Osteoblast (primary cell): ENCODE data around the gene ELF1. TPM values are rescaled to one million over a fixed set of nuclear protein-coding genes. Genes with fewer than 3 reads are reported as not detected.

Experiments
- DNase-seq: peaks from one replicate; pipeline ENCODE4 v3.0.0; 2011; ENCODE audit warnings: low spot score, mixed read lengths; ENCODE audit not compliant: insufficient read length; ENCODE audit errors: missing footprints
- H2AFZ ChIP-seq: 2 replicates; pipeline ENCODE4 v1.6.0; 2011; ENCODE audit warnings: mild to moderate bottlenecking, low read length
- H3K27ac ChIP-seq: 2 replicates; pipeline ENCODE4 v1.5.1; 2011; ENCODE audit warnings: mild to moderate bottlenecking, low read depth, low read length, moderate library complexity
- H3K27me3 ChIP-seq: 2 replicates; pipeline ENCODE4 v1.6.0; 2012; ENCODE audit warnings: mild to moderate bottlenecking, control low read depth, inconsistent platforms, low read length, moderate library complexity; ENCODE audit not compliant: insufficient read depth
- H3K36me3 ChIP-seq: 2 replicates; pipeline ENCODE4 v1.5.1; 2011; ENCODE audit warnings: mild to moderate bottlenecking, low read length, control low read depth, moderate library complexity; ENCODE audit not compliant: insufficient read depth
- H3K4me1 ChIP-seq: 2 replicates; pipeline ENCODE4 v1.5.1; 2011; ENCODE audit warnings: mild to moderate bottlenecking, low read length, control low read depth, moderate library complexity; ENCODE audit not compliant: insufficient read depth
- H3K4me2 ChIP-seq: 2 replicates; pipeline ENCODE4 v1.6.0; 2011; ENCODE audit warnings: mild to moderate bottlenecking, low read length; ENCODE audit not compliant: insufficient read depth
- H3K4me3 ChIP-seq: fragments of 200-600 bp; sonication (generic); 3 replicates; pipeline ENCODE4 v1.5.1; 2012; ENCODE audit warnings: mild to moderate bottlenecking, low read length, inconsistent platforms; ENCODE audit not compliant: insufficient read depth
- H3K79me2 ChIP-seq: 2 replicates; pipeline ENCODE4 v1.6.0; 2012; ENCODE audit warnings: mild to moderate bottlenecking, low read length, control low read depth, inconsistent platforms; ENCODE audit not compliant: insufficient read depth
- H3K9me3 ChIP-seq: 2 replicates; pipeline ENCODE4 v1.5.1; 2011; ENCODE audit warnings: low read depth, low read length, control low read depth
- H4K20me1 ChIP-seq: 2 replicates; pipeline ENCODE4 v1.6.0; 2012; ENCODE audit warnings: mild to moderate bottlenecking, low read length, control low read depth; ENCODE audit not compliant: insufficient read depth
- total RNA-seq: library from RNA; depleted of rRNA; stranded (reverse); fragments of >200 nt; gene quantifications from 2 replicates; pipeline ENCODE4 v1.2.3, GENCODE V29; 2012
- TF ChIP-seq, protein P1 (sequence below): IDR thresholded peaks from 2 replicates; pipeline ENCODE4 v1.5.1; 2011; ENCODE audit warnings: mild to moderate bottlenecking, low read depth, low read length, moderate library complexity; ENCODE audit errors: extremely low read depth

ELF1 gene
- total RNA-seq, 1 donor: 63.0 TPM

DNA sequence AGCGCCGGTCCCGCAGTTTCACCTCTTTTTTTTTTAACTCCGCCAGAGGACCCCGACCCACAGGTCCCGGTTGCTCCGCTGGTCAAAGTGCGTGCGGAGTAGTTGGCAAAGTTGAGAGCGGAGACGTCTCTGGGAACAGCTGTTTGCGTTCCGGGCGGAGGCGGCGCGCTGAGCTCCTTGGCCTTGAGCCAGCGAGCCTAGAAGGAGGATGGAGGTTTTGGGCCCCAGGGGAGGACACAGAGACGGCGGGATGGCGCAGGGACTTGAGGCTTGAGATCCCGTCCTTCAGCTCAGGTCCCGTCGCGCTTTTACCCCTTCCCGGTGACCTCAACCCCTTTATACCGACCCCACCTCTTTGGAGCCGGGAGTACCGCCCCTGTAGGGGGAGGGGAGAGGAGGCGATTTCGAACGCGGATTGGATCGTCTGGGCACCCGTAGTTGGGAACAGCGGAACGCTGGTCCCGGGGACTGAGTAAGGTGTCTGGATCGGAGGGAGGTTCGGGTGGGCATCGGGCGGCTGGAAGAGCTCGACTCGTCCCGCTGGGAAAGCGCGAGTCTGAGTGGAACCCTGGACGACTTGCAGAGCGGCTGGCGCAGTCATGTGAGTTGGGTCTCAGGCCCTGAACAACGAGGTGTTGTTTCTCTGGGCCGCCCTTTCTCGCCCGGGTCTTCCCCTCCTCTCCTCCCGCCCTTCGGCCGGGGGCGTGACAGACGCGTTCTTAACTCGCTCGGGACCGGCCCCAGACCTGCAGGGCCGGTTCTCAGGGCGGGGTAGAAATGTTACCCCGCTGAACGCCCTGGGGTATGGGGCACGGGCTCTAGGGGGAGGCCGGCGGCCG, 42.2 kb upstream of the ELF1 start, which contains the start of gene WBP4:
Gene WBP4 (plus strand): TSS at position 435 of the 839 bp plus-strand sequence. CDS start 165 bp downstream, at position 600.
- H3K4me1 ChIP-seq: peaks cover 46% of the 10 kb centered on the region
- peaks cover 9% of the 10 kb centered on the region for H4K20me1 ChIP-seq
- TF ChIP-seq, protein P1, sequence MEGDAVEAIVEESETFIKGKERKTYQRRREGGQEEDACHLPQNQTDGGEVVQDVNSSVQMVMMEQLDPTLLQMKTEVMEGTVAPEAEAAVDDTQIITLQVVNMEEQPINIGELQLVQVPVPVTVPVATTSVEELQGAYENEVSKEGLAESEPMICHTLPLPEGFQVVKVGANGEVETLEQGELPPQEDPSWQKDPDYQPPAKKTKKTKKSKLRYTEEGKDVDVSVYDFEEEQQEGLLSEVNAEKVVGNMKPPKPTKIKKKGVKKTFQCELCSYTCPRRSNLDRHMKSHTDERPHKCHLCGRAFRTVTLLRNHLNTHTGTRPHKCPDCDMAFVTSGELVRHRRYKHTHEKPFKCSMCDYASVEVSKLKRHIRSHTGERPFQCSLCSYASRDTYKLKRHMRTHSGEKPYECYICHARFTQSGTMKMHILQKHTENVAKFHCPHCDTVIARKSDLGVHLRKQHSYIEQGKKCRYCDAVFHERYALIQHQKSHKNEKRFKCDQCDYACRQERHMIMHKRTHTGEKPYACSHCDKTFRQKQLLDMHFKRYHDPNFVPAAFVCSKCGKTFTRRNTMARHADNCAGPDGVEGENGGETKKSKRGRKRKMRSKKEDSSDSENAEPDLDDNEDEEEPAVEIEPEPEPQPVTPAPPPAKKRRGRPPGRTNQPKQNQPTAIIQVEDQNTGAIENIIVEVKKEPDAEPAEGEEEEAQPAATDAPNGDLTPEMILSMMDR: peak; percentile 13
- peak within 1 kb of the TSS; percentile 88 for H3K4me2 ChIP-seq
- H3K4me3 ChIP-seq: peak within 1 kb of the TSS; percentile 89
- H3K27me3 ChIP-seq: no peaks in the 10 kb centered on the region
- peaks cover 70% of the 10 kb centered on the region for H3K79me2 ChIP-seq
- H3K36me3 ChIP-seq: peaks cover 15% of the 10 kb centered on the region
- H2AFZ ChIP-seq: peak within 1 kb of the TSS; percentile 97
- peak within 1 kb of the TSS; percentile 92 for H3K27ac ChIP-seq
- peak; percentile 94 for DNase-seq
- H3K9me3 ChIP-seq: no peaks in the 10 kb centered on the region

DNA sequence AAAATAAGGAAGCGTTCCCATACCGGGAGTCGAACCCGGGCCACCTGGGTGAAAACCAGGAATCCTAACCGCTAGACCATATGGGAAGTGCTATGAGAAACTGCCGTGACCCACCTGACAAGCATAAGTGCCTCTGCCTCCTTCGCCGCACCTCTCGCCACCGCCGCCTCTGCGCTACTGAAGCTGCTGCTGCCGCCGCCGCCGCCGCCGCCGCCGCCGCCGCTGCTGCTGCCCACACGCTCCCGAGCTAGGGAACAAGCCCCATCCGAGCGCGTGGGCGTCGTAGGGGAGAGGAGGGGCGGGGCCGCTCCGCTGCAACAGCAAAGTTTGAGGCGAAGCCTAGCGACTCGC, 41.6 kb upstream of the ELF1 start:
- Histone ChIP-seq H3K4me1 (peaks cover 44% of the 10 kb centered on the region), H3K9me3 (no peaks in the 10 kb centered on the region), H3K4me2 (peak overlapping the region; percentile 88), H3K36me3 (peaks cover 10% of the 10 kb centered on the region), H3K27ac (peak overlapping the region; percentile 92), H3K79me2 (peaks cover 74% of the 10 kb centered on the region), H3K4me3 (peak overlapping the region; percentile 89), H2AFZ (peak overlapping the region; percentile 97), H4K20me1 (peaks cover 13% of the 10 kb centered on the region), H3K27me3 (no peaks in the 10 kb centered on the region)
- TF ChIP-seq, protein P1: no peak
- peak; percentile 90 for DNase-seq

DNA sequence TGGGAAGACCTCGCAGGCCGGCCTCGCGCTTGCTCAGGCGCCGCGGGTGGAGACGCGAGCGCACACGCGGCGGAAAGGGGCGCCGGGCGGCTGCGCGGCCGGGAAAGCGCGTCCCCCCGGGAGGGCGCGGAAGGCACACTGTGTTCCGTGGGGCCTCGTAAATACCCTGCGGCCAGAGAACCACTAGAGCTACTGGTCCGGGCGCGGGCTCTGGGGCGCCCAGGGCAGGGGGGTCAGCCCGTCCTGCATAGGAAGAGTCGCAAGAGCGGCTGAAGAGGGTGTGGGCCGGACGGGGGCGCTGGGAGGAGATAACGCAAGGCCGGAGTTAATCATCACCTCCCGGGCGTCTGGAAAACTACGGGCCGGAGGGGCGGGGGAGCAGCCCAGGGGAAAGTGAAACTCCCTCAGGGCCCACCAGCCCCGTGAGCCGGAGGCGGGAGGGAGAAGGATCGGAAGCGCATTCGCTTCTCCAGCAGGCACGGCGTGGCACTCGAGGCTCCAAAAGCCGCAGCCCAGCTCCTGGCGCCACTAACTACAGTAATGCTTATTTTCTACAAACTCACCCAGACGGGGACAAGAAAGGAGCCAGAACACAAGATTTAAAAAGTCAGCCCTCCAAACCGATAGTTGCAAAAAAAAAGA, 41.1 kb upstream of the ELF1 start:
- Histone ChIP-seq H3K4me3 (peak overlapping the region; percentile 89), H4K20me1 (peaks cover 17% of the 10 kb centered on the region), H3K79me2 (peaks cover 74% of the 10 kb centered on the region), H3K9me3 (no peaks in the 10 kb centered on the region), H3K4me2 (peak overlapping the region; percentile 88), H3K27ac (peak overlapping the region; percentile 92), H3K4me1 (peaks cover 41% of the 10 kb centered on the region), H2AFZ (peak overlapping the region; percentile 66), H3K36me3 (peaks cover 5% of the 10 kb centered on the region), H3K27me3 (no peaks in the 10 kb centered on the region)
- TF ChIP-seq, protein P1: peak; percentile 24
- DNase-seq: peak; percentile 90
